Left ventricle myocardium inferior (tissue), 1 donor: ENCODE results near the gene SVOPL. TPM values are rescaled to one million over a fixed set of nuclear protein-coding genes. Genes with fewer than 3 reads are reported as not detected.

Experiments
- DNase-seq: peaks from one replicate; pipeline ENCODE4 v3.0.0-alpha.2; 2020
- H3K27ac ChIP-seq: fragments of 200-600 bp; replicated peaks from 2 replicates; pipeline ENCODE4 v1.8.0; 2021
- H3K27me3 ChIP-seq: fragments of 200-600 bp; 2 replicates; pipeline ENCODE4 v1.8.0; 2021; ENCODE audit warnings: low read depth
- H3K36me3 ChIP-seq: fragments of 200-600 bp; 2 replicates; pipeline ENCODE4 v1.8.0; 2021
- H3K4me1 ChIP-seq: fragments of 200-600 bp; 2 replicates; pipeline ENCODE4 v1.8.0; 2021
- H3K4me3 ChIP-seq: fragments of 200-600 bp; 2 replicates; pipeline ENCODE4 v1.8.0; 2021; ENCODE audit warnings: mild to moderate bottlenecking, moderate library complexity
- H3K9me3 ChIP-seq: fragments of 200-600 bp; replicated peaks from 2 replicates; pipeline ENCODE4 v1.8.0; 2021
- intact Hi-C: fragments of 100-400 bp; cut with micrococcal nuclease; formaldehyde crosslinking; loops from one replicate; pipeline ENCODE4 v1.11.0; 2022
- total RNA-seq: library from RNA; stranded (reverse); fragmentation: NEBNext Ultra II Directional; extraction: Animal tissue kit (Norgen Biotek cat#: 25700); gene quantifications from one replicate; pipeline ENCODE4 v1.2.1, GENCODE V29; 2021
- TF ChIP-seq, protein P1 (sequence below): fragments of 200-600 bp; IDR thresholded peaks from 2 replicates; pipeline ENCODE4 v1.8.0; 2021; ENCODE audit warnings: antibody characterized with exemption, mild to moderate bottlenecking, borderline replicate concordance
- donor health status: DM: no; HTN: yes; CAD: no; lungs with severe emphysema.

Gene SVOPL
- total RNA-seq, 1 donor from 2014 or later = not detected

DNA sequence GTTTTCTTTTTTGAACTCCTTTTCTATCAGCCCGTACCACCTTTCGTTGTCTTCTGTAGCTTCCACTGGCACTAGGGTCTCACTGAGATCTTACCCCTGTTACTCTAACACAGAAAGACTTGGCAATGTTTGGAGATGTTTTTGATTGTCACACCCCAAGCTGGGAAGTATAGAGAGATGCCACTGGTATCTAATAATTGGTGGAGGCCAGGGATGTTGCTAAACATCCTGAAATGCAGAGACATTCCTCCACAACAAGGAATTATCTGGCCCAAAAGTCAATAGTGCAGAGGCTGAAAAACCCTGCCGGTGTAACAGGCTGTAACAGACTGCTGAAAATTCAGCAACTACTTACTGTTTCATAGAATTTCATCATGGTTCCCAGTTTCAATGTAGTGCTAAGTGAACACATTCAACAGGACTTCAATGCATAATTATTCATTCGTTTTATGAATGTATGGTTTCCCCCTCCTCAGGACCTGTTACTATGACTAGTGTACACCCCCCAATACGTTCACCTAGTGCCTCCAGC lies 125.2 kb downstream of the SVOPL start:
- peaks cover 79% of the 10 kb centered on the region for H3K36me3 ChIP-seq
- no peaks in the 10 kb centered on the region for H3K4me1 ChIP-seq
- no peak overlapping the region for H3K27ac ChIP-seq
- TF ChIP-seq, protein P1, sequence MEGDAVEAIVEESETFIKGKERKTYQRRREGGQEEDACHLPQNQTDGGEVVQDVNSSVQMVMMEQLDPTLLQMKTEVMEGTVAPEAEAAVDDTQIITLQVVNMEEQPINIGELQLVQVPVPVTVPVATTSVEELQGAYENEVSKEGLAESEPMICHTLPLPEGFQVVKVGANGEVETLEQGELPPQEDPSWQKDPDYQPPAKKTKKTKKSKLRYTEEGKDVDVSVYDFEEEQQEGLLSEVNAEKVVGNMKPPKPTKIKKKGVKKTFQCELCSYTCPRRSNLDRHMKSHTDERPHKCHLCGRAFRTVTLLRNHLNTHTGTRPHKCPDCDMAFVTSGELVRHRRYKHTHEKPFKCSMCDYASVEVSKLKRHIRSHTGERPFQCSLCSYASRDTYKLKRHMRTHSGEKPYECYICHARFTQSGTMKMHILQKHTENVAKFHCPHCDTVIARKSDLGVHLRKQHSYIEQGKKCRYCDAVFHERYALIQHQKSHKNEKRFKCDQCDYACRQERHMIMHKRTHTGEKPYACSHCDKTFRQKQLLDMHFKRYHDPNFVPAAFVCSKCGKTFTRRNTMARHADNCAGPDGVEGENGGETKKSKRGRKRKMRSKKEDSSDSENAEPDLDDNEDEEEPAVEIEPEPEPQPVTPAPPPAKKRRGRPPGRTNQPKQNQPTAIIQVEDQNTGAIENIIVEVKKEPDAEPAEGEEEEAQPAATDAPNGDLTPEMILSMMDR = no peak
- H3K27me3 ChIP-seq = no peaks in the 10 kb centered on the region
- intact Hi-C loops = no loop called here
- no peak overlapping the region for H3K4me3 ChIP-seq
- no peak for DNase-seq
- H3K9me3 ChIP-seq = no peaks in the 10 kb centered on the region

DNA sequence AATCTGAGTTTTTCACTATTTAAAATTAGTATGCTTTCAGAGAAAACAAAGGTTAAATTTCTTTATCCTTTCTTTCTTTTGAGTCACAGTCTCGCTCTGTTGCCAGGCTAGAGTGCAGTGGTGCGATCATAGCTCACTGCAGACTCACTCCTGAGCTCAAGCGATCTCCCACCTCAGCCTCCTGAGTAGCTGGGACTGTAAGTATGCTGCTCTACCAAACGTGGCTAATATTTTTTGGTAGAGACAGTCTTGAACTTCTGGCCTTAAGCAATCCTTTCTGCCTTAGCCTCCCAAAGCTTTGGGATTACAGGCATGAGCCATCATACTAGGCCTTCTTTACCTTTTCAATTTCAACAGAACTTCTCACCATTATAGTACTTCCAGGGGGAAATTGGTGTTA lies 127.4 kb downstream of the SVOPL start:
- intact Hi-C loops = no loop called here
- Histone ChIP-seq H3K27me3 (no peaks in the 10 kb centered on the region), H3K36me3 (peaks cover 79% of the 10 kb centered on the region), H3K27ac (no peak overlapping the region), H3K4me3 (no peak overlapping the region), H3K4me1 (no peaks in the 10 kb centered on the region), H3K9me3 (no peaks in the 10 kb centered on the region)
- no peak for DNase-seq
- TF ChIP-seq, protein P1 = no peak

DNA sequence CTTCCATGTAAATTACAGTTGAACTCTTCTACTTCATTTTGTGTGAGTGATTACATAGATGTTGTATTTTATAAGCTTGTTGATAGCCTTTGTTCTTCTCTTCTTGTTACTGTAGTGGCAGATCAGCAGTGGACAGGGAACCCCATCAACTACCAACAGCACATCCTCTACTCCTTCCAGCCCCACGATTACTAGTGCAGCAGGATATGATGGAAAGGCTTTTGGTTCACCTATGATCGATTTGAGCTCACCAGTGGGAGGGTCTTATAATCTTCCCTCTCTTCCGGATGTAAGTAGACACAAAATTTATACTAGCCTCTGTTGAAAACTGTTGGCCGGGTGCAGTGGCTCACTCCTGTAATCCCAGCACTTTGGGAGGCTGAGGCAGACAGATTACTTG lies 130.4 kb downstream of the SVOPL start:
- H3K27me3 ChIP-seq = no peaks in the 10 kb centered on the region
- H3K9me3 ChIP-seq = peaks cover 14% of the 10 kb centered on the region
- no peak overlapping the region for H3K4me3 ChIP-seq
- peaks cover 89% of the 10 kb centered on the region for H3K36me3 ChIP-seq
- H3K27ac ChIP-seq = no peak overlapping the region
- intact Hi-C loops = no loop called here
- no peaks in the 10 kb centered on the region for H3K4me1 ChIP-seq
- TF ChIP-seq, protein P1 = no peak
- no peak for DNase-seq

DNA sequence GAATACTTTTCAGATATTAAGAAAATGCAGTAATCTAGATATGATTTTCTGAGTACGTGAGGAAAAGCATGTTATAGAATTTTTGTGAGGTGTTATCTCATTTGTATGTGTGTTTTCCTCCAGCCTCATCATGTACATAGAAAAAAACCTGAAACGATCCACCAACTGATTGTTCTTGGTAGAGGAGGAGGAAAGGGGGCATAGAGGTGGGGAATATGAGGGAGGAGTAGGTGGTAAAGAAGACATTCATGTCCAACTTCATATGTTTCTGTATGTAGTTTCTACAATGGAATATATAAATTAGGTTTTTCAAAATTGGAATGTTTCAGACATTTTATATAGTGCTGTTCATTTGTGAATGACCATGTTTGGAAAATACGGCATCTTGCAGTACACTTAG lies 131.7 kb downstream of the SVOPL start:
- H3K4me1 ChIP-seq = no peaks in the 10 kb centered on the region
- no peaks in the 10 kb centered on the region for H3K27me3 ChIP-seq
- no peak overlapping the region for H3K4me3 ChIP-seq
- DNase-seq = no peak
- intact Hi-C loops = no loop called here
- peaks cover 96% of the 10 kb centered on the region for H3K36me3 ChIP-seq
- TF ChIP-seq, protein P1 = no peak
- H3K27ac ChIP-seq = no peak overlapping the region
- H3K9me3 ChIP-seq = peaks cover 27% of the 10 kb centered on the region

DNA sequence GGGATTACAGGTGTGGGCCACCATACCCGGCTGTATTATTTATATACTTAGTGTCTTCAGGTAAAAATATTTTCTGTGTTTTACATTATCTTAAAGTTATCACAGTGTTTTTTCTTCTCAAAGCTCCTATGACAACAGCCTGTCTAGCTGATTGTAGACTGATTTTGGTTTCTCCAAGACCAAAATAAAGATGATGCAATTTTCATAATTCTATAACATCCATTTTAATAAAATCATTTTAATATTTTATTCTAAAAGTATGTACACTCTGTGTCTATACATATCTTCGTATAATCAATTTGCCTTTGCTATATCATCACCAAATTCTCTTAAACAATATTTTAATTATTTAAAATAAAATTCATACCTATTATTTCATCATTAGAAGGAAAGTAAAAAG lies 132.5 kb downstream of the SVOPL start:
- no peak overlapping the region for H3K27ac ChIP-seq
- H3K9me3 ChIP-seq = peaks cover 35% of the 10 kb centered on the region
- peaks cover 99% of the 10 kb centered on the region for H3K36me3 ChIP-seq
- TF ChIP-seq, protein P1 = no peak
- intact Hi-C loops = no loop called here
- DNase-seq = no peak
- peaks cover 5% of the 10 kb centered on the region for H3K4me1 ChIP-seq
- no peaks in the 10 kb centered on the region for H3K27me3 ChIP-seq
- H3K4me3 ChIP-seq = no peak overlapping the region
